Raji (cell line): ENCODE measurements around the gene MPI.

Experiments used
- POLR2A ChIP-seq: IDR thresholded peaks from 2 replicates; pipeline ENCODE4 v1.6.1; 2011; ENCODE audit warnings: low read depth, low read length, control low read depth; ENCODE audit not compliant: insufficient read depth

MPI gene

DNA sequence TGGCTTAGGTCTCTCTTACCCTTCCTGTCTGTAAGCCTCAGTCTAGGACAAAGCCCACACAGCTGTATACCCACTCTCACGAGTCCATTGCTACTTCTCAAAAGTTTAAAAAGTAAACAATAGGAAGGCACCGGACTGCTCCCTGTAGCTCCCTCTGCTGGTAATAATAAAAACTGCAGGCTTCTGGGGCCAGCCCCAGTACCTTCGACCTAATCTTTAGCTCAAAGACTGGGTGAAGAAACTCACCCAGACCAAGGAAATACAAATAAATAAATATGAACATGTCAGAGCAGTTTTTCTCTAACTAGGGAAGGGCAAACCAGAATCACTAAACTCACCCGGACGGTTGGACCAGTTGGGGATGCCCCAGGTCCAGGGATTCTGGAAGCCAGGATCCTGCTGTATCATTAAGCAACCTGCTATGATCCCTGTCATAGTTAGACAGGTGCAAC, 11.8 kb downstream of the MPI start:
- no peak; the same call in 1 of the 2 replicates for TF ChIP-seq POLR2A

- no peak for TF ChIP-seq POLR2A
Measured at GRCh38 chr15:74902295-74903075, 12.6 kb downstream of the MPI start.

GRCh38 chr15:74903676-74904075, 13.8 kb downstream of the MPI start:
- TF ChIP-seq POLR2A = no peak

GRCh38 chr15:74904190-74904805, 14.5 kb downstream of the MPI start:
- no peak for TF ChIP-seq POLR2A

- TF ChIP-seq POLR2A = no peak
Measured at GRCh38 chr15:74906067-74906449, 16.2 kb downstream of the MPI start.

DNA sequence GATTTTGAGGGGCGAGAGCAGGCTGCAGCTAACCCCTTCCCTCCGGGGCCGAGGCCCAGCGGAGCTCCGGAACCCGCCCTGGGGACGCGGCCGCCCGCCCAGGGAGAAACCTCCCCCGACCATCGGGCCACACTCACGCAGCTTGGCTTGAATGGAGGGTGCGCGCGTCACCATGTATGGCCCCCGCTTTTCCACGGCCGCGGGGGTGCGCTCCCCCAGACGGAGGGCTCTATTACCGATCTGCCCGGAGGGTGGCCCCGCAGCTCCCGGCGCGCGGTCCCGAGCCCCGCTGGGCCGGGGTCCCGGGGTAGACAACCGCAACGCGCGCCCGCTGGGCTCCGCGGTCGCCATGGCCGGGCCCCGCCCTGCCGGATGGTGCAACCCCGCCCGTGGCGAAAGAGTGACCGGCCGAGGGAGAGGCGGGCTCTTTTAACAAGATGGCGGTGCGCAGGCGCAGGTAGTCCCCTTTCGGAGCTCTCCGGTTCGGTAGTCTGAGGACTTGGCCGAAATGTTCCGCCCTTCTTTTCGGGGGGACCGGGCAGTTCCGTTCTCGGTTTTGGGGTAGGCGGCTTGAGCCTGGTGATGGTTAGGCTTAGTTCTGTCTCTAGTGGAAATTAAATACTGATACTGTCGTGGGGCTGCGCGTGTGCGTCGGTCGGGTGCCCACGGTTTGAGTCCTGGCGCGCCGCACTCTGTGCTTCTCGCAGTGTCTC, 16.8 kb downstream of the MPI start, which contains the start of gene FAM219B:
Gene FAM219B, minus strand, starts transcription at position 402 of the 713 bp plus-strand sequence. Its CDS starts 51 bp downstream, at position 351.
- TF ChIP-seq POLR2A = peak; percentile 74

- TF ChIP-seq POLR2A = no peak
Measured at GRCh38 chr15:74907163-74907870, 17.5 kb downstream of the MPI start.

- TF ChIP-seq POLR2A = no peak
Measured at GRCh38 chr15:74908635-74909034, 18.8 kb downstream of the MPI start.

DNA sequence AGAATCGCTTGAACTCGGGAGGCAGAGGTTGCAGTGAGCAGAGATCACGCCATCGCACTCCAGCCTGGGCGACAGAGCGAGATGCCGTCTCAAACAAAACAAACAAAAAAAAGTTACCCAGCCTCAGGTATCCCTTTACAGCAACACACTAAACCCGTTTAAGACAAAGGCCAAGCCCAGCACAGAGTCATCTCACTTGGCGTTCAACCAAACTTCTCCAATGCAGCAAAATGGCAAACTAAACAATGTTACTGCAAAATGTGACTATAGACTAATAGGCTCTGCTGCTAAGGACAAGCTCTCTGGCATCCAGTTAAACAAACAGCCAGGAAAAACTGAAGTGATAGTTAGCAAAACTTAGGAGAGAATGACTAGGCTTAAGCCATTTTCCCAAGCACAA, 23.2 kb downstream of the MPI start:
- TF ChIP-seq POLR2A = no peak

GRCh38 chr15:74917676-74918075, 27.8 kb downstream of the MPI start:
- no peak for TF ChIP-seq POLR2A

GRCh38 chr15:74920456-74920855, 30.6 kb downstream of the MPI start:
- no peak for TF ChIP-seq POLR2A

GRCh38 chr15:74924525-74924924, 34.7 kb downstream of the MPI start:
- TF ChIP-seq POLR2A = no peak

- TF ChIP-seq POLR2A = no peak
Measured at GRCh38 chr15:74928771-74929198, 38.9 kb downstream of the MPI start.

DNA sequence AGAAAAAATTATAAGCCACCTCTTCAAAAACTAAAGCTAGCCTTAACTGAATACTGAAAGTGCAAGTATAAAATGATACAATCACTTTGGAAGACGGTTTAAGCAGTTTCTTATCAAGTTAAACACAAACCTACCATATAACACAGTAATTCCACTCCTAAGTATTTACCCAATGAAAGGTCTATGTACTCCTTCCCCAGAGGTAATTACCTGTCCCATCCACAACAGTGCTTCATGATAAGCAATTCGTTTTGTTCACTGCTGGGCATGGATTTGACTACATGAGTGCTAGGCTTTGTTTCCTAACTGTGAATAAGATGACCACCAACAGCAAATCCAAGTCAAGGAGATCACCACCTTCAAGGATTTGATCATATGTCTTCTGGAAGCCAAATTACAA, 43.7 kb downstream of the MPI start:
- TF ChIP-seq POLR2A = no peak

GRCh38 chr15:74937272-74937589, 47.4 kb downstream of the MPI start:
- no peak for TF ChIP-seq POLR2A
